GM19239 (cell line): ENCODE results near the gene PSMB8.

Experiments used
- DNase-seq: peaks from one replicate; pipeline ENCODE4 v3.0.0; 2011; ENCODE audit warnings: low spot score; ENCODE audit not compliant: insufficient read length
- FAIRE-seq: peaks from 2 replicates; lab custom pipeline; 2011; peaks lifted over from hg19 to GRCh38; lab: Jason Lieb, UNC

The PSMB8 gene

GRCh38 chr6:32858194-32858593 lies 14.3 kb upstream of the PSMB8 start:
- FAIRE-seq: no peak
- no peak for DNase-seq

GRCh38 chr6:32857156-32857891 lies 13.5 kb upstream of the PSMB8 start:
- no peak for FAIRE-seq
- DNase-seq: no peak

GRCh38 chr6:32855467-32856174 lies 11.8 kb upstream of the PSMB8 start:
- FAIRE-seq: peak; percentile 57

GRCh38 chr6:32854376-32855178 lies 10.7 kb upstream of the PSMB8 start:
- peak; percentile 94 for FAIRE-seq
- DNase-seq: no peak

More at GRCh38 chr6:32855467-32856174, 11.8 kb upstream of the PSMB8 start:
- DNase-seq: no peak

GRCh38 chr6:32853541-32854375 lies 9.9 kb upstream of the PSMB8 start, which contains the start of the genes PSMB9 and TAP1:
Gene PSMB9, plus strand, starts transcription at chr6:32854192. Its CDS starts 38 bp downstream, at chr6:32854230.
Gene TAP1, minus strand, starts transcription at chr6:32853704. Its CDS starts 68 bp downstream, at chr6:32853636.
- FAIRE-seq: no peak
- peak; percentile 78 for DNase-seq

- DNase-seq: no peak
- FAIRE-seq: no peak
Observed at GRCh38 chr6:32852844-32853540, 9.1 kb upstream of the PSMB8 start.

- FAIRE-seq (peak; percentile 70), DNase-seq (no peak)
Observed at GRCh38 chr6:32852018-32852843, 8.4 kb upstream of the PSMB8 start.

GRCh38 chr6:32851025-32851424 lies 7.2 kb upstream of the PSMB8 start:
- no peak for FAIRE-seq
- no peak for DNase-seq

GRCh38 chr6:32849126-32849525 lies 5.3 kb upstream of the PSMB8 start:
- FAIRE-seq (no peak), DNase-seq (no peak)

- DNase-seq (no peak), FAIRE-seq (no peak)
Observed at GRCh38 chr6:32847795-32848194, 3.9 kb upstream of the PSMB8 start.

GRCh38 chr6:32847004-32847403 lies 3.2 kb upstream of the PSMB8 start:
- FAIRE-seq: no peak

GRCh38 chr6:32845384-32845884 lies 1.6 kb upstream of the PSMB8 start:
- no peak for DNase-seq
- FAIRE-seq: no peak

More at GRCh38 chr6:32847004-32847403, 3.2 kb upstream of the PSMB8 start:
- DNase-seq: no peak

- no peak for DNase-seq
- peak; percentile 82 for FAIRE-seq
Observed at GRCh38 chr6:32844839-32845383, 1.1 kb upstream of the PSMB8 start.

GRCh38 chr6:32843331-32843978 lies 392 bp downstream of the PSMB8 start:
- no peak for DNase-seq
- FAIRE-seq: peak; percentile 91

- DNase-seq: no peak
- no peak for FAIRE-seq
Observed at GRCh38 chr6:32842690-32843089, 1.2 kb downstream of the PSMB8 start.

- FAIRE-seq: peak; percentile 18
Observed at GRCh38 chr6:32842021-32842650, 1.7 kb downstream of the PSMB8 start.

More at GRCh38 chr6:32842021-32842650, 1.7 kb downstream of the PSMB8 start:
- DNase-seq: no peak
